Skeletal muscle cell (primary cell): ENCODE results near the gene AP1G2.

Experiments used
- DNase-seq: peaks from one replicate; pipeline ENCODE4 v3.0.0-alpha.2; 2010; ENCODE audit warnings: low read depth
- H3K4me3 ChIP-seq: 2 replicates; pipeline ENCODE4 v1.5.1; 2011; ENCODE audit warnings: low read depth, mild to moderate bottlenecking, control low read depth, low read length, moderate library complexity

Gene AP1G2

GRCh38 chr14:23529016-23529415, 38.6 kb downstream of the AP1G2 start:
- no peak overlapping the region for H3K4me3 ChIP-seq
- DNase-seq: no peak

- no peak overlapping the region for H3K4me3 ChIP-seq
- no peak for DNase-seq
Observed at GRCh38 chr14:23528555-23528954, 39.0 kb downstream of the AP1G2 start.

GRCh38 chr14:23525611-23526010, 42.0 kb downstream of the AP1G2 start:
- DNase-seq: no peak
- no peak overlapping the region for H3K4me3 ChIP-seq

- DNase-seq: no peak
- H3K4me3 ChIP-seq: no peak overlapping the region
Observed at GRCh38 chr14:23524954-23525353, 42.6 kb downstream of the AP1G2 start.

- DNase-seq: no peak
- no peak overlapping the region for H3K4me3 ChIP-seq
Observed at GRCh38 chr14:23523229-23524016, 44.2 kb downstream of the AP1G2 start.

- DNase-seq: no peak
- no peak overlapping the region for H3K4me3 ChIP-seq
Observed at GRCh38 chr14:23522643-23523198, 44.9 kb downstream of the AP1G2 start.

GRCh38 chr14:23521785-23522640, 45.6 kb downstream of the AP1G2 start:
- DNase-seq: no peak
- no peak overlapping the region for H3K4me3 ChIP-seq

- H3K4me3 ChIP-seq: no peak overlapping the region
- DNase-seq: no peak
Observed at GRCh38 chr14:23520899-23521533, 46.6 kb downstream of the AP1G2 start.

GRCh38 chr14:23518709-23519108, 48.9 kb downstream of the AP1G2 start:
- H3K4me3 ChIP-seq: no peak overlapping the region
- DNase-seq: no peak

- H3K4me3 ChIP-seq: no peak overlapping the region
- DNase-seq: no peak
Observed at GRCh38 chr14:23517650-23518326, 49.8 kb downstream of the AP1G2 start.

- DNase-seq: no peak
- no peak overlapping the region for H3K4me3 ChIP-seq
Observed at GRCh38 chr14:23514644-23514957, 53.0 kb downstream of the AP1G2 start.

- no peak overlapping the region for H3K4me3 ChIP-seq
Observed at GRCh38 chr14:23513818-23514643, 53.6 kb downstream of the AP1G2 start.

GRCh38 chr14:23513005-23513817, 54.4 kb downstream of the AP1G2 start:
- no peak for DNase-seq
- no peak overlapping the region for H3K4me3 ChIP-seq

More at GRCh38 chr14:23513818-23514643, 53.6 kb downstream of the AP1G2 start:
- no peak for DNase-seq

- H3K4me3 ChIP-seq: no peak overlapping the region
- DNase-seq: no peak
Observed at GRCh38 chr14:23512156-23512555, 55.4 kb downstream of the AP1G2 start.
